ENCODE data around the gene PPP3R1.

DNA sequence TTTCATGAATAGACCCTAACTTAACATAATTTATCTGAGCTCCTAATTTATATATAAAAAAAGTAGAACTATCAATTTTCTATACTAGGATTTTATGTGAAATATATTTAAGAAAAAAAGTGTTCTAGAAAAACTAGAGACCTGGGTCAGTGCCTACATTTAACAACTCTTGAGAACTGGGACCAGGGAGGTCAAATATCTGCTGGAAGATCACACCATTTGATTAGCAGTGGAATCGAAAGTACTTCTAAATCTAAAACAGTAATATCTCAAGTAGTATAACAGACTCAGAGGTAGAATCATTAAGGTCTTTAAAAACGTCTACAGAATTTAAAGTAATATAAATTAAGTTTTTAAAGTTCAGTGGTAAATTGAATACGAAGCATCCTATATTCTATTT, 34.6 kb downstream of the PPP3R1 start:
- no peak for TF ChIP-seq EZH2 (IDR thresholded peaks at IDR 0.05; ENCODE audit: borderline replicate concordance, low read length)
- TF ChIP-seq, protein P1, sequence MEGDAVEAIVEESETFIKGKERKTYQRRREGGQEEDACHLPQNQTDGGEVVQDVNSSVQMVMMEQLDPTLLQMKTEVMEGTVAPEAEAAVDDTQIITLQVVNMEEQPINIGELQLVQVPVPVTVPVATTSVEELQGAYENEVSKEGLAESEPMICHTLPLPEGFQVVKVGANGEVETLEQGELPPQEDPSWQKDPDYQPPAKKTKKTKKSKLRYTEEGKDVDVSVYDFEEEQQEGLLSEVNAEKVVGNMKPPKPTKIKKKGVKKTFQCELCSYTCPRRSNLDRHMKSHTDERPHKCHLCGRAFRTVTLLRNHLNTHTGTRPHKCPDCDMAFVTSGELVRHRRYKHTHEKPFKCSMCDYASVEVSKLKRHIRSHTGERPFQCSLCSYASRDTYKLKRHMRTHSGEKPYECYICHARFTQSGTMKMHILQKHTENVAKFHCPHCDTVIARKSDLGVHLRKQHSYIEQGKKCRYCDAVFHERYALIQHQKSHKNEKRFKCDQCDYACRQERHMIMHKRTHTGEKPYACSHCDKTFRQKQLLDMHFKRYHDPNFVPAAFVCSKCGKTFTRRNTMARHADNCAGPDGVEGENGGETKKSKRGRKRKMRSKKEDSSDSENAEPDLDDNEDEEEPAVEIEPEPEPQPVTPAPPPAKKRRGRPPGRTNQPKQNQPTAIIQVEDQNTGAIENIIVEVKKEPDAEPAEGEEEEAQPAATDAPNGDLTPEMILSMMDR (IDR thresholded peaks at IDR 0.05; ENCODE audit: low read length), result no peak

All from OCI-LY1 (cell line).